HepG2 (cell line): Measurements from ENCODE around the gene IFIT1. TPM values are rescaled to one million over a fixed set of nuclear protein-coding genes. Genes with fewer than 3 reads are reported as not detected.

Source experiments
- BORCS8-MEF2B ChIP-seq: sonication (generic); formaldehyde crosslinking; IDR thresholded peaks from 2 replicates; pipeline ENCODE4 v1.8.0; 2022; ENCODE audit warnings: mild to moderate bottlenecking, missing genetic modification reagents
- ELF3 ChIP-seq: IDR thresholded peaks from 2 replicates; pipeline ENCODE4 v1.6.1; 2016; ENCODE audit warnings: missing genetic modification reagents, missing compliant biosample characterization
- FOXK2 ChIP-seq: fragments of 450-650 bp; IDR thresholded peaks from 2 replicates; pipeline ENCODE4 v1.6.1; 2016
- HBP1 ChIP-seq: IDR thresholded peaks from 2 replicates; pipeline ENCODE4 v1.6.1; 2016; ENCODE audit warnings: low read depth, control low read depth
- HMGA1 ChIP-seq: sonication (generic); formaldehyde crosslinking; conservative IDR thresholded peaks from 2 replicates; pipeline ENCODE4 v1.4.0; 2020; ENCODE audit warnings: missing genetic modification reagents
- MTF1 ChIP-seq: sonication (generic); formaldehyde crosslinking; IDR thresholded peaks from 2 replicates; pipeline ENCODE4 v1.5.0; 2020; ENCODE audit warnings: missing genetic modification reagents
- SKIL ChIP-seq: sonication (generic); formaldehyde crosslinking; IDR thresholded peaks from 2 replicates; pipeline ENCODE4 v1.8.0; 2022; ENCODE audit warnings: missing genetic modification reagents, mild to moderate bottlenecking, moderate library complexity, borderline replicate concordance
- STAG1 ChIP-seq: sonication (generic); formaldehyde crosslinking; IDR thresholded peaks from 2 replicates; pipeline ENCODE4 v1.4.0; 2020; ENCODE audit warnings: missing genetic modification reagents
- TFDP2 ChIP-seq: sonication (generic); formaldehyde crosslinking; IDR thresholded peaks from 2 replicates; pipeline ENCODE4 v1.4.0; 2020; ENCODE audit warnings: missing genetic modification reagents
- TGIF2 ChIP-seq: IDR thresholded peaks from 2 replicates; pipeline ENCODE4 v1.6.1; 2016; ENCODE audit warnings: control low read depth, missing compliant biosample characterization
- WIZ ChIP-seq: sonication (generic); formaldehyde crosslinking; IDR thresholded peaks from 2 replicates; pipeline ENCODE4 v1.5.1; 2020; ENCODE audit warnings: mild to moderate bottlenecking, missing genetic modification reagents
- ZC3H4 ChIP-seq: sonication (generic); formaldehyde crosslinking; IDR thresholded peaks from 2 replicates; pipeline ENCODE4 v1.4.0; 2020; ENCODE audit warnings: missing genetic modification reagents, borderline replicate concordance
- ZHX2 ChIP-seq, 2 experiments: sonication (generic) in 1 of 2; formaldehyde crosslinking in 1 of 2; IDR thresholded peaks; 2 replicates each; pipeline versions ENCODE4 v1.6.1 to v1.9.0; 2014 to 2022; ENCODE audit warnings: antibody characterized with exemption in 1 of 2, borderline replicate concordance in 1 of 2, inconsistent platforms in 1 of 2, low read depth in 1 of 2, missing genetic modification reagents in 1 of 2
- ZNF550 ChIP-seq: sonication (generic); formaldehyde crosslinking; IDR thresholded peaks from 2 replicates; pipeline ENCODE4 v1.4.0; 2020; ENCODE audit warnings: mild to moderate bottlenecking, missing genetic modification reagents, borderline replicate concordance
- ZNF597 ChIP-seq: sonication (generic); formaldehyde crosslinking; IDR thresholded peaks from 2 replicates; pipeline ENCODE4 v1.5.0; 2020; ENCODE audit warnings: missing genetic modification reagents
- ZNF629 ChIP-seq: sonication (generic); formaldehyde crosslinking; conservative IDR thresholded peaks from 2 replicates; pipeline ENCODE4 v1.5.0; 2020; ENCODE audit warnings: missing genetic modification reagents
- polyA plus RNA-seq, 8 experiments: library from polyadenylated mRNA; depleted of rRNA in 3 of 8; stranded (reverse) in 7 of 8; unstranded in 1 of 8; fragments of >200 nt; fragmentation: Illumina TruSeq in 4 of 8; extraction: Trizol in 4 of 8; gene quantifications; 2 replicates each; pipeline versions ENCODE4 v1.2.1 to v1.2.3, GENCODE V29; 2011 to 2016; ENCODE audit warnings: low read depth in 4 of 8, missing spikeins in 1 of 8, mixed read lengths in 1 of 8; ENCODE audit not compliant: insufficient read depth in 1 of 8
- total RNA-seq, 5 experiments: library from RNA; depleted of rRNA; stranded (reverse); fragments of >200 nt; fragmentation: Illumina TruSeq; extraction: Trizol; gene quantifications; 2 replicates each; pipeline ENCODE4 v1.2.3, GENCODE V29; 2016; ENCODE audit warnings: low read depth in 1 of 5

IFIT1 gene
- total and polyA plus RNA-seq, 2 of the 13 experiments (the other 11 are each of a cell fraction or from before 2014, with no cell fraction given), result 1.5 to 5.5 TPM

- no peak for TF ChIP-seq ZHX2 (IDR thresholded peaks at IDR 0.05; ENCODE audit: low read depth)
- no peak for TF ChIP-seq ZHX2 (CRISPR knock-in tag; IDR thresholded peaks at IDR 0.05; ENCODE audit: borderline replicate concordance)
- TF ChIP-seq HBP1 (CRISPR knock-in tag), result no peak; the same call in 1 of the 2 replicates
- peak; percentile 38; the same call in 1 of the 2 replicates for TF ChIP-seq TGIF2
- TF ChIP-seq STAG1 (CRISPR knock-in tag), result no peak
- TF ChIP-seq ZC3H4 (CRISPR knock-in tag), result no peak
- TF ChIP-seq ZNF550 (CRISPR knock-in tag), result no peak
- 0 out of 2 replicates have a peak, but pooled peaks have one; percentile 13 for TF ChIP-seq ELF3 (CRISPR knock-in tag)
- TF ChIP-seq WIZ, result no peak
- TF ChIP-seq TFDP2, result no peak
- 0 out of 2 replicates have a peak, but pooled peaks have one; percentile 43 for TF ChIP-seq BORCS8-MEF2B (CRISPR knock-in tag)
- TF ChIP-seq MTF1 (CRISPR knock-in tag), result no peak
- TF ChIP-seq FOXK2, result no peak
- TF ChIP-seq ZNF629, result no peak; the same call in 1 of the 2 replicates
- no peak; the same call in 1 of the 2 replicates for TF ChIP-seq SKIL
- no peak for TF ChIP-seq ZNF597 (CRISPR knock-in tag)
- no peak for TF ChIP-seq HMGA1 (CRISPR knock-in tag)
These were observed 22.7 kb downstream of the IFIT1 start (continued) for GRCh38 chr10:89414879-89415821.
